Measurements from ENCODE around the gene PTHLH.
A peak's percentile ranks its signal among the peaks of the same experiment; 100 is the strongest.

PTHLH gene

GRCh38 chr12:27973487-27973890, 956 bp upstream of the PTHLH start:
- no peak for DNase-seq

- DNase-seq, result no peak
Observed at GRCh38 chr12:27971606-27972005, 927 bp downstream of the PTHLH start.

GRCh38 chr12:27971121-27971489, 1.4 kb downstream of the PTHLH start:
- no peak for DNase-seq

GRCh38 chr12:27970401-27971120, 2.0 kb downstream of the PTHLH start:
- no peak for DNase-seq

- peak; percentile 30 for DNase-seq
Observed at GRCh38 chr12:27969624-27970400, 2.7 kb downstream of the PTHLH start.

GRCh38 chr12:27968972-27969623, 3.4 kb downstream of the PTHLH start:
- no peak for DNase-seq

GRCh38 chr12:27967551-27968054, 4.9 kb downstream of the PTHLH start:
- DNase-seq, result no peak

GRCh38 chr12:27966870-27967269, 5.7 kb downstream of the PTHLH start:
- no peak for DNase-seq

GRCh38 chr12:27965966-27966365, 6.6 kb downstream of the PTHLH start:
- DNase-seq, result no peak

- no peak for DNase-seq
Observed at GRCh38 chr12:27965411-27965810, 7.1 kb downstream of the PTHLH start.

GRCh38 chr12:27964123-27964522, 8.4 kb downstream of the PTHLH start:
- DNase-seq, result no peak

- DNase-seq, result no peak
Observed at GRCh38 chr12:27960821-27961220, 11.7 kb downstream of the PTHLH start.

GRCh38 chr12:27958675-27959074, 13.9 kb downstream of the PTHLH start:
- no peak for DNase-seq

- DNase-seq, result no peak
Observed at GRCh38 chr12:27957366-27957765, 15.2 kb downstream of the PTHLH start.

GRCh38 chr12:27953817-27954216, 18.7 kb downstream of the PTHLH start:
- no peak for DNase-seq

GRCh38 chr12:27953348-27953747, 19.2 kb downstream of the PTHLH start:
- no peak for DNase-seq

- no peak for DNase-seq
Observed at GRCh38 chr12:27952510-27952909, 20.0 kb downstream of the PTHLH start.

- DNase-seq, result no peak
Observed at GRCh38 chr12:27951898-27952297, 20.6 kb downstream of the PTHLH start.

GRCh38 chr12:27946421-27946820, 26.1 kb downstream of the PTHLH start:
- no peak for DNase-seq

- peak; percentile 22 for DNase-seq
Observed at GRCh38 chr12:27940756-27941402, 31.7 kb downstream of the PTHLH start.

GRCh38 chr12:27940245-27940644, 32.3 kb downstream of the PTHLH start:
- DNase-seq, result no peak

- no peak for DNase-seq
Observed at GRCh38 chr12:27937768-27938167, 34.8 kb downstream of the PTHLH start.

GRCh38 chr12:27936196-27936595, 36.3 kb downstream of the PTHLH start:
- no peak for DNase-seq

Data from NCI-H1048 (cell line).